Neural crest cell (in vitro differentiated cells): ENCODE data around the gene INPP5B. TPM values are rescaled to one million over a fixed set of nuclear protein-coding genes. Genes with fewer than 3 reads are reported as not detected.
A peak's percentile ranks its signal among the peaks of the same experiment; 100 is the strongest.
"Not testable (repeated sequence)": the region's sequence is repeated elsewhere in the genome, so short reads cannot be mapped to it uniquely, and the experiment has no call there.

Experiments
- DNase-seq: peaks from one replicate; pipeline ENCODE4 v3.0.0; 2021; ENCODE audit warnings: low read depth, mixed read lengths, low spot score
- H3K27ac Mint-ChIP-seq: one replicate; pipeline ENCODE4 v1.8.0; 2021; ENCODE audit warnings: mild to moderate bottlenecking, mixed read lengths; ENCODE audit not compliant: unreplicated experiment
- H3K27me3 Mint-ChIP-seq: 2 replicates; pipeline ENCODE4 v1.8.0; 2021; ENCODE audit warnings: low read depth, mild to moderate bottlenecking, mixed read lengths
- H3K36me3 Mint-ChIP-seq: 2 replicates; pipeline ENCODE4 v1.8.0; 2021; ENCODE audit warnings: low read depth, mild to moderate bottlenecking, mixed read lengths
- H3K4me1 Mint-ChIP-seq: 2 replicates; pipeline ENCODE4 v1.8.0; 2021; ENCODE audit warnings: mixed read lengths
- H3K4me3 Mint-ChIP-seq: one replicate; pipeline ENCODE4 v1.8.0; 2021; ENCODE audit warnings: mild to moderate bottlenecking, mixed read lengths
- H3K9me3 Mint-ChIP-seq: 2 replicates; pipeline ENCODE4 v1.8.0; 2021; ENCODE audit warnings: mixed read lengths
- CTCF ChIP-seq: fragments of 200-600 bp; sonication (generic); conservative IDR thresholded peaks from 2 replicates; pipeline ENCODE4 v1.5.0; 2021; ENCODE audit warnings: antibody characterized with exemption, mild to moderate bottlenecking
- total RNA-seq: library from RNA; stranded (reverse); gene quantifications from 2 replicates; pipeline ENCODE4 v1.2.1, GENCODE V29; 2021

INPP5B gene
- total RNA-seq, 1 donor from 2014 or later, result 19.1 TPM

- Mint-ChIP-seq H3K27ac (no peak overlapping the region), H3K9me3 (no peaks in the 10 kb centered on the region), H3K4me3 (no peak overlapping the region), H3K36me3 (peaks cover 17% of the 10 kb centered on the region), H3K4me1 (peaks cover 6% of the 10 kb centered on the region), H3K27me3 (no peaks in the 10 kb centered on the region)
- no peak for TF ChIP-seq CTCF
- no peak for DNase-seq
Observed at GRCh38 chr1:37983546-37983945, 36.7 kb upstream of the INPP5B start.

GRCh38 chr1:37978541-37978940 lies 31.7 kb upstream of the INPP5B start:
- Mint-ChIP-seq H3K4me3 (no peak overlapping the region), H3K9me3 (peaks cover 2% of the 10 kb centered on the region), H3K27me3 (no peaks in the 10 kb centered on the region), H3K27ac (no peak overlapping the region), H3K4me1 (no peaks in the 10 kb centered on the region), H3K36me3 (peaks cover 30% of the 10 kb centered on the region)
- no peak for TF ChIP-seq CTCF
- no peak for DNase-seq

GRCh38 chr1:37975083-37975482 lies 28.2 kb upstream of the INPP5B start:
- H3K36me3 Mint-ChIP-seq, result peaks cover 44% of the 10 kb centered on the region
- DNase-seq, H3K27me3 Mint-ChIP-seq, H3K4me1 Mint-ChIP-seq, H3K4me3 Mint-ChIP-seq, H3K9me3 Mint-ChIP-seq, H3K27ac Mint-ChIP-seq: not testable (repeated sequence)
- TF ChIP-seq CTCF, result peak; percentile 77

GRCh38 chr1:37974567-37974966 lies 27.7 kb upstream of the INPP5B start:
- DNase-seq, result no peak
- Mint-ChIP-seq H3K27ac (no peak overlapping the region), H3K9me3 (peaks cover 2% of the 10 kb centered on the region), H3K36me3 (peaks cover 41% of the 10 kb centered on the region), H3K4me1 (no peaks in the 10 kb centered on the region), H3K27me3 (no peaks in the 10 kb centered on the region), H3K4me3 (no peak overlapping the region)
- TF ChIP-seq CTCF, result no peak

GRCh38 chr1:37973684-37974083 lies 26.8 kb upstream of the INPP5B start:
- not testable (repeated sequence) for DNase-seq, H3K4me3 Mint-ChIP-seq, H3K4me1 Mint-ChIP-seq, H3K9me3 Mint-ChIP-seq, H3K27ac Mint-ChIP-seq, H3K27me3 Mint-ChIP-seq
- peaks cover 43% of the 10 kb centered on the region for H3K36me3 Mint-ChIP-seq

GRCh38 chr1:37965301-37965700 lies 18.4 kb upstream of the INPP5B start:
- Mint-ChIP-seq H3K27me3 (no peaks in the 10 kb centered on the region), H3K27ac (no peak overlapping the region), H3K4me3 (no peak overlapping the region), H3K9me3 (no peaks in the 10 kb centered on the region), H3K4me1 (no peaks in the 10 kb centered on the region), H3K36me3 (peaks cover 11% of the 10 kb centered on the region)
- no peak for TF ChIP-seq CTCF
- no peak for DNase-seq

- H3K36me3 Mint-ChIP-seq, result peaks cover 13% of the 10 kb centered on the region
- not testable (repeated sequence) for H3K4me1 Mint-ChIP-seq
Observed at GRCh38 chr1:37964106-37964505, 17.3 kb upstream of the INPP5B start.

More at GRCh38 chr1:37964106-37964505, 17.3 kb upstream of the INPP5B start:
- H3K4me3 Mint-ChIP-seq, H3K27ac Mint-ChIP-seq, H3K27me3 Mint-ChIP-seq, DNase-seq, H3K9me3 Mint-ChIP-seq: not testable (repeated sequence)
